Measurements from ENCODE around the gene GAREM1. TPM values are rescaled to one million over a fixed set of nuclear protein-coding genes. Genes with fewer than 3 reads are reported as not detected.
"Not testable (repeated sequence)": the region's sequence is repeated elsewhere in the genome, so short reads cannot be mapped to it uniquely, and the experiment has no call there.

The GAREM1 gene
- total RNA-seq, 1 donor, result 0.86 TPM

- no peak for TF ChIP-seq CTCF (IDR thresholded peaks at IDR 0.05; ENCODE audit: insufficient read depth, low read depth, low read length)
- DNase-seq (ENCODE audit: low read depth), result no peak
These were observed 116.2 kb downstream of the GAREM1 start for GRCh38 chr18:32354518-32354917.

GRCh38 chr18:32353257-32353656 is 117.4 kb downstream of the GAREM1 start:
- TF ChIP-seq CTCF (IDR thresholded peaks at IDR 0.05; ENCODE audit: insufficient read depth, low read depth, low read length), result no peak
- no peak for DNase-seq (ENCODE audit: low read depth)
- H3K4me3 ChIP-seq (ENCODE audit: low read depth, low read length), result no peak overlapping the region

More at GRCh38 chr18:32354518-32354917, 116.2 kb downstream of the GAREM1 start:
- no peak overlapping the region for H3K4me3 ChIP-seq (ENCODE audit: low read depth, low read length)

GRCh38 chr18:32351032-32351431 is 119.7 kb downstream of the GAREM1 start:
- DNase-seq (ENCODE audit: low read depth), result peak; percentile 42
- TF ChIP-seq CTCF (IDR thresholded peaks at IDR 0.05; ENCODE audit: insufficient read depth, low read depth, low read length), result no peak
- H3K4me3 ChIP-seq (ENCODE audit: low read depth, low read length), result no peak overlapping the region

- DNase-seq (ENCODE audit: low read depth), result peak; percentile 86
- no peak overlapping the region for H3K4me3 ChIP-seq (ENCODE audit: low read depth, low read length)
- no peak for TF ChIP-seq CTCF (IDR thresholded peaks at IDR 0.05; ENCODE audit: insufficient read depth, low read depth, low read length)
These were observed 120.8 kb downstream of the GAREM1 start for GRCh38 chr18:32349728-32350395.

GRCh38 chr18:32346671-32347070 is 124.0 kb downstream of the GAREM1 start:
- no peak for TF ChIP-seq CTCF (IDR thresholded peaks at IDR 0.05; ENCODE audit: insufficient read depth, low read depth, low read length)
- H3K4me3 ChIP-seq (ENCODE audit: low read depth, low read length), result no peak overlapping the region
- no peak for DNase-seq (ENCODE audit: low read depth)

GRCh38 chr18:32343634-32344033 is 127.0 kb downstream of the GAREM1 start:
- no peak for TF ChIP-seq CTCF (IDR thresholded peaks at IDR 0.05; ENCODE audit: insufficient read depth, low read depth, low read length)
- H3K4me3 ChIP-seq (ENCODE audit: low read depth, low read length), result no peak overlapping the region
- no peak for DNase-seq (ENCODE audit: low read depth)

GRCh38 chr18:32341112-32341511 is 129.6 kb downstream of the GAREM1 start:
- DNase-seq (ENCODE audit: low read depth); H3K4me3 ChIP-seq (ENCODE audit: low read depth, low read length): not testable (repeated sequence)

Measured in fibroblast of villous mesenchyme (primary cell).